ENCODE data around the gene EEF1AKMT3.

- TF ChIP-seq CTCF (conservative IDR thresholded peaks at IDR 0.05; ENCODE audit: low read depth, low read length) (no peak), EZH2 (IDR thresholded peaks at IDR 0.05; ENCODE audit: low read length, unreplicated experiment) (no peak)
These were observed 21.6 kb upstream of the EEF1AKMT3 start for GRCh38 chr12:57750561-57751431.
